GM12801 (cell line): ENCODE results near the gene MRGPRX4.

Experiments
- CTCF ChIP-seq: IDR thresholded peaks from one replicate; pipeline ENCODE4 v1.5.1; 2011; ENCODE audit warnings: control low read depth; ENCODE audit not compliant: insufficient read length; ENCODE audit errors: extremely low read depth

MRGPRX4 gene

GRCh38 chr11:18172666-18173065 lies at the start of gene MRGPRX4:
MRGPRX4 (plus strand) TSS chr11:18172837; CDS start chr11:18173257, 420 bp downstream.
- no peak for TF ChIP-seq CTCF

- TF ChIP-seq CTCF, result no peak
Observed at GRCh38 chr11:18132341-18132740, 40.3 kb upstream of the MRGPRX4 start, which contains the start of gene MRGPRX3. MRGPRX3 (plus strand) TSS chr11:18132571; CDS start chr11:18137203, 4,632 bp downstream.

GRCh38 chr11:18135308-18135707 lies 37.3 kb upstream of the MRGPRX4 start:
- no peak for TF ChIP-seq CTCF

- no peak for TF ChIP-seq CTCF
Observed at GRCh38 chr11:18137186-18137800, 35.3 kb upstream of the MRGPRX4 start.

GRCh38 chr11:18140145-18140544 lies 32.5 kb upstream of the MRGPRX4 start:
- no peak for TF ChIP-seq CTCF

- TF ChIP-seq CTCF, result no peak
Observed at GRCh38 chr11:18144243-18144642, 28.4 kb upstream of the MRGPRX4 start.

GRCh38 chr11:18145025-18145424 lies 27.6 kb upstream of the MRGPRX4 start:
- no peak for TF ChIP-seq CTCF
